Measurements from ENCODE around the gene ANO10. TPM values are rescaled to one million over a fixed set of nuclear protein-coding genes. Genes with fewer than 3 reads are reported as not detected.

The ANO10 gene
- total RNA-seq, 6 experiments from 2014 or later = 10.5 to 24.1 (median 13.6) TPM

DNA sequence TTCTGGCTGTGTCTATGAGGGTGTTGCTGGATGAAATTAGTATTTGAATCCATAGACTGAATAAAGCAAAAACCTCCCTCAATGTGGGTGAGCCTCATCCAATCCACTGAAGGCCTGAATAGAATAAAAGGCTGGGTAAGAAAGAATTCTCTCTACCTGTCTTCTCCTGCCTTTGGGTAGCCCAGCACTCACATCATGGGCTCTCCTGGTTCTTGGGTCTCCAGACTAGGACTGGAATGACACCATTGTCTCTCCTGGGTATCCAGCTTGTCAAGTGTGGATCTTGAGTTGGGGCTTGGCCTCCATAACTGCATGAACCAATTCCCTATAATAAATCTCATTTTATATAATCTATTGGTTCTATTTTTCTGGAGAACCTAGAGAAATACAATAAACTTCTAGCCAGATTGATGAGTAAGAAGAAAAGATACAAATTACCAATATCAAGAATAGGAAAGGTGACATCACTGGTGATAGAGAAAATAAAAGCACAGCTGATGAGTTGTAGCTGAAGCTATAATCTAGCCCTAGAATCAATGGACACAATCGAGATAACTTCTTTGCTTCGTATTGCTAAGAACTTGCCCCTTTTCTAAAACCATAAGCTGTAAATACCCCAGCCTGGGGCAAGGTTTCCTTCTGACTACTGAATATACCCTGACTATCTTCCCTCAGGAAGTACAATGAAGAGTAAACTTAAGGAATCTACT, 106.4 kb downstream of the ANO10 start:
- DNase-seq = no peak
- intact Hi-C loops (cut with DNase I) = no loop called here
- ATAC-seq = no peak
- WGBS (ENCODE audit: insufficient coverage, low coverage, low lambda C conversion rate, missing lambda C conversion rate) = 81% methylated on average over 2 of the region's 2 CpGs
- TF ChIP-seq, protein P1, sequence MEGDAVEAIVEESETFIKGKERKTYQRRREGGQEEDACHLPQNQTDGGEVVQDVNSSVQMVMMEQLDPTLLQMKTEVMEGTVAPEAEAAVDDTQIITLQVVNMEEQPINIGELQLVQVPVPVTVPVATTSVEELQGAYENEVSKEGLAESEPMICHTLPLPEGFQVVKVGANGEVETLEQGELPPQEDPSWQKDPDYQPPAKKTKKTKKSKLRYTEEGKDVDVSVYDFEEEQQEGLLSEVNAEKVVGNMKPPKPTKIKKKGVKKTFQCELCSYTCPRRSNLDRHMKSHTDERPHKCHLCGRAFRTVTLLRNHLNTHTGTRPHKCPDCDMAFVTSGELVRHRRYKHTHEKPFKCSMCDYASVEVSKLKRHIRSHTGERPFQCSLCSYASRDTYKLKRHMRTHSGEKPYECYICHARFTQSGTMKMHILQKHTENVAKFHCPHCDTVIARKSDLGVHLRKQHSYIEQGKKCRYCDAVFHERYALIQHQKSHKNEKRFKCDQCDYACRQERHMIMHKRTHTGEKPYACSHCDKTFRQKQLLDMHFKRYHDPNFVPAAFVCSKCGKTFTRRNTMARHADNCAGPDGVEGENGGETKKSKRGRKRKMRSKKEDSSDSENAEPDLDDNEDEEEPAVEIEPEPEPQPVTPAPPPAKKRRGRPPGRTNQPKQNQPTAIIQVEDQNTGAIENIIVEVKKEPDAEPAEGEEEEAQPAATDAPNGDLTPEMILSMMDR (IDR thresholded peaks at IDR 0.05) = no peak
- no peak for TF ChIP-seq POLR2A (IDR thresholded peaks at IDR 0.05)
- Histone ChIP-seq H3K9me3 (no peaks in the 10 kb centered on the region), H3K27ac (no peak overlapping the region), H3K4me1 (no peaks in the 10 kb centered on the region), H3K4me3 (no peak overlapping the region), H3K27me3 (no peaks in the 10 kb centered on the region), H3K36me3 (no peaks in the 10 kb centered on the region)

DNA sequence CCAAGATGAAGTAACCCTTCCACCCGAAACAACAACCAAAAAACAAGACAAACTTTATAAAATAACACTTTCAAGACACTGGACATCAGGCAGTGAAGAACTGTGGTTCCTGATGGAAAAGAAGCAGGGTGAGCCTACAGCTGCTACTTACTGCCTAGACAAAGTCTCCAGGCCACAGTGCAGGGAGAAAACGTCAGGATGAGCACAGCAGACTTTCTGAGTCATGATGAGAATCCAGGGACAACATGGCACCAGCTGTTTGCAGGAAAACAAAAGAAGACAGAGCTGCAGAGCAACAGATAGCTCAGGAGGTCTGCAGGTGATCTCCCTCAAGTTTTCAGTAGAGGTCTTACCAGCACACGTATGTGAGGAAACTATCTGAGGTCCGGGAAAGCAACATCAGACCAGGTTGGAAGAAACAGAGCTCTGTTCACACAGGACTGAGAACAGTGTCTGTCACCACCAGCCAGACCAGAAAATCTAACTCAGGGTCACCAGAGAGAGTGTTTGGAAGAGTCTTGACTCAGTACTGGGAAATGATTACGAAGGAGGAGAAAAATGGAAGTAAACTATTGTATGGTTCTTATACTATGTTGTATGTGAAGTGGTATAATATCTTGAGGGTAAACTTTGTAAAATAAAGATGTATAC, 108.9 kb downstream of the ANO10 start:
- 86% methylated on average over 4 of the region's 5 CpGs for WGBS (ENCODE audit: insufficient coverage, low coverage, low lambda C conversion rate, missing lambda C conversion rate)
- Histone ChIP-seq H3K4me3 (no peak overlapping the region), H3K27ac (no peak overlapping the region), H3K4me1 (no peaks in the 10 kb centered on the region), H3K36me3 (no peaks in the 10 kb centered on the region), H3K27me3 (no peaks in the 10 kb centered on the region), H3K9me3 (no peaks in the 10 kb centered on the region)
- ATAC-seq (no peak), DNase-seq (no peak)
- no peak for TF ChIP-seq POLR2A (IDR thresholded peaks at IDR 0.05)
- TF ChIP-seq, protein P1 (IDR thresholded peaks at IDR 0.05) = no peak
- intact Hi-C loops (cut with DNase I) = no loop called here

- Histone ChIP-seq H3K4me3 (no peak overlapping the region), H3K27ac (no peak overlapping the region), H3K9me3 (no peaks in the 10 kb centered on the region), H3K4me1 (no peaks in the 10 kb centered on the region), H3K36me3 (no peaks in the 10 kb centered on the region), H3K27me3 (no peaks in the 10 kb centered on the region)
- intact Hi-C loops (cut with DNase I) = loop anchor here in 1 of 2 donors (10.0 kb wide), 1 partner anchor 342 kb away; no protein-coding TSS in a partner anchor
- ATAC-seq = no peak
- 62% methylated on average over 4 of the region's 4 CpGs for WGBS (ENCODE audit: insufficient coverage, low coverage, low lambda C conversion rate, missing lambda C conversion rate)
- no peak for DNase-seq
- TF ChIP-seq POLR2A (IDR thresholded peaks at IDR 0.05) = no peak
- TF ChIP-seq, protein P1 (IDR thresholded peaks at IDR 0.05) = no peak
Observed at GRCh38 chr3:43506644-43507043, 115.2 kb downstream of the ANO10 start.

DNA sequence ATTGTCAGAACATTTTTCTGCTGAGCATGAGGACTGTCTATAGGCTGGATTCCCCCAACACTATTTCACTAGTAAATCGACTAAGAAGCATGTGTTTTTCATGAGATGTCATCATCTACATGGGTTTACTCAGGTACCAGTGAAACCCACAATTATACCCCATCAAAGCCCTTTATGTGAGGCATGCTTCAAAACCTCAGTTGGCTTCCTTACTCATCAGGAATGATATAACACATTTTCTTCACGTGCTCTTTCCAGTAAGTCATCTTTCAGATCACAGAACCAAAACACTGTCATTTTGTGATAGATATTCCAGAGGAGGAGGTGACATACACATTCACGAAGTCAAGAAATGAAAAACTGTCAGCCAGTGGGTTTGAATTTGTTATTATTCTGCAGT, 116.5 kb downstream of the ANO10 start:
- no peak overlapping the region for H3K27ac ChIP-seq
- no peaks in the 10 kb centered on the region for H3K4me1 ChIP-seq
- no peak for TF ChIP-seq POLR2A (IDR thresholded peaks at IDR 0.05)
- TF ChIP-seq, protein P1 (IDR thresholded peaks at IDR 0.05) = no peak
- no peaks in the 10 kb centered on the region for H3K36me3 ChIP-seq
- no peaks in the 10 kb centered on the region for H3K27me3 ChIP-seq
- H3K4me3 ChIP-seq = no peak overlapping the region
- 48% methylated on average over 3 of the region's 3 CpGs for WGBS (ENCODE audit: insufficient coverage, low coverage, low lambda C conversion rate, missing lambda C conversion rate)
- H3K9me3 ChIP-seq = no peaks in the 10 kb centered on the region
- ATAC-seq = no peak
- intact Hi-C loops (cut with DNase I) = loop anchor here in 1 of 2 donors (10.0 kb wide), 1 partner anchor 341 kb away; no protein-coding TSS in a partner anchor
- DNase-seq = no peak
